HCT116 (cell line): ENCODE measurements around the gene TMEM62.

Experiments used
- ELF1 ChIP-seq: IDR thresholded peaks from 2 replicates; pipeline ENCODE4 v1.6.1; 2012; ENCODE audit warnings: low read depth, borderline replicate concordance
- EZH2 ChIP-seq: fragments of 200-600 bp; sonication (generic); IDR thresholded peaks from 2 replicates; pipeline ENCODE4 v1.6.1; 2017; ENCODE audit warnings: antibody characterized with exemption, mixed run types
- POLR2A ChIP-seq: IDR thresholded peaks from 2 replicates; pipeline ENCODE4 v1.7.0; 2011; ENCODE audit warnings: borderline replicate concordance; ENCODE audit not compliant: insufficient read depth, insufficient read length; ENCODE audit errors: extremely low read depth
- POLR2AphosphoS5 ChIP-seq: IDR thresholded peaks from 2 replicates; pipeline ENCODE4 v1.6.1; 2011; ENCODE audit warnings: mild to moderate bottlenecking, low read depth, low read length, moderate library complexity
- RAD21 ChIP-seq: IDR thresholded peaks from 2 replicates; pipeline ENCODE4 v1.6.1; 2012; ENCODE audit warnings: low read depth, mild to moderate bottlenecking
- ZNF274 ChIP-seq: fragments of 200-500 bp; sonication (Bioruptor generic); IDR thresholded peaks from 2 replicates; pipeline ENCODE4 v1.6.1; 2014; ENCODE audit warnings: mild to moderate bottlenecking, low read depth, low read length, inconsistent platforms
- TF ChIP-seq, protein P1 (sequence below), 3 experiments: fragments of 200-600 bp in 1 of 3; sonication (generic) in 1 of 3; IDR thresholded peaks in 2 of 3; conservative IDR thresholded peaks in 1 of 3; 2 replicates each; pipeline ENCODE4 v1.5.1; 2012 to 2017; ENCODE audit warnings: low read depth in 2 of 3, low read length in 2 of 3, antibody characterized with exemption in 1 of 3, borderline replicate concordance in 1 of 3, control low read depth in 1 of 3, mild to moderate bottlenecking in 1 of 3, mixed read lengths in 1 of 3, mixed run types in 1 of 3, moderate library complexity in 1 of 3; ENCODE audit not compliant: insufficient read depth in 1 of 3
- TF ChIP-seq, protein P2 (sequence below): IDR thresholded peaks from 2 replicates; pipeline ENCODE4 v1.6.1; 2012; ENCODE audit warnings: low read depth
- TF ChIP-seq, protein P3 (sequence below): IDR thresholded peaks from 2 replicates; pipeline ENCODE4 v1.6.1; 2011; ENCODE audit warnings: mild to moderate bottlenecking, low read length, moderate library complexity; ENCODE audit not compliant: insufficient replicate concordance; ENCODE audit errors: extremely low read depth

DNA sequence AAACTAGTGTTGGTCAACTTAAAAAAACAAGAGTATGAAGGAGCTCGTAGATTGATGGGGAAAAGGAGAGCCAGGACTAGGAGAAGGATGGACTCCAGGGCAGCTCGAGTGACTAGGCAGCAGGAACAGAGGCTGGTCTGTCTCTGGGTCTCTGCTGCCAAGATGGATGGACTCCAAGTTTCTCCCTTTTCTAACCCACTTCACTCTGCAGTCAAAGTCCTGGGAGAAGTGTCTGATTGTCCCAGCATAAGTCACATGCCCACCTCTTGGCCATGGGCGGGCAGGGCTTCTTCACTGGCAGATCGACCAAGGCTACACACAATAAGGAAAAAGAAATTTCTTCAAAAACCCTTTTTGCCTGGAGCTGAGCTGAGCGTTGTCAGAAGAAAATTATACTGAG, 96.6 kb downstream of the TMEM62 start:
- TF ChIP-seq, protein P1, sequence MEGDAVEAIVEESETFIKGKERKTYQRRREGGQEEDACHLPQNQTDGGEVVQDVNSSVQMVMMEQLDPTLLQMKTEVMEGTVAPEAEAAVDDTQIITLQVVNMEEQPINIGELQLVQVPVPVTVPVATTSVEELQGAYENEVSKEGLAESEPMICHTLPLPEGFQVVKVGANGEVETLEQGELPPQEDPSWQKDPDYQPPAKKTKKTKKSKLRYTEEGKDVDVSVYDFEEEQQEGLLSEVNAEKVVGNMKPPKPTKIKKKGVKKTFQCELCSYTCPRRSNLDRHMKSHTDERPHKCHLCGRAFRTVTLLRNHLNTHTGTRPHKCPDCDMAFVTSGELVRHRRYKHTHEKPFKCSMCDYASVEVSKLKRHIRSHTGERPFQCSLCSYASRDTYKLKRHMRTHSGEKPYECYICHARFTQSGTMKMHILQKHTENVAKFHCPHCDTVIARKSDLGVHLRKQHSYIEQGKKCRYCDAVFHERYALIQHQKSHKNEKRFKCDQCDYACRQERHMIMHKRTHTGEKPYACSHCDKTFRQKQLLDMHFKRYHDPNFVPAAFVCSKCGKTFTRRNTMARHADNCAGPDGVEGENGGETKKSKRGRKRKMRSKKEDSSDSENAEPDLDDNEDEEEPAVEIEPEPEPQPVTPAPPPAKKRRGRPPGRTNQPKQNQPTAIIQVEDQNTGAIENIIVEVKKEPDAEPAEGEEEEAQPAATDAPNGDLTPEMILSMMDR (IDR thresholded peaks at IDR 0.05 in 2 of 3, conservative IDR thresholded peaks at IDR 0.05 in 1 of 3; ENCODE audit: borderline replicate concordance in 1 of 3, insufficient read depth in 1 of 3, low read depth in 2 of 3, low read length in 2 of 3), result no peak
- TF ChIP-seq POLR2A (no peak), ZNF274 (no peak), POLR2AphosphoS5 (no peak), EZH2 (no peak), RAD21 (no peak), ELF1 (no peak)
- TF ChIP-seq, protein P2, sequence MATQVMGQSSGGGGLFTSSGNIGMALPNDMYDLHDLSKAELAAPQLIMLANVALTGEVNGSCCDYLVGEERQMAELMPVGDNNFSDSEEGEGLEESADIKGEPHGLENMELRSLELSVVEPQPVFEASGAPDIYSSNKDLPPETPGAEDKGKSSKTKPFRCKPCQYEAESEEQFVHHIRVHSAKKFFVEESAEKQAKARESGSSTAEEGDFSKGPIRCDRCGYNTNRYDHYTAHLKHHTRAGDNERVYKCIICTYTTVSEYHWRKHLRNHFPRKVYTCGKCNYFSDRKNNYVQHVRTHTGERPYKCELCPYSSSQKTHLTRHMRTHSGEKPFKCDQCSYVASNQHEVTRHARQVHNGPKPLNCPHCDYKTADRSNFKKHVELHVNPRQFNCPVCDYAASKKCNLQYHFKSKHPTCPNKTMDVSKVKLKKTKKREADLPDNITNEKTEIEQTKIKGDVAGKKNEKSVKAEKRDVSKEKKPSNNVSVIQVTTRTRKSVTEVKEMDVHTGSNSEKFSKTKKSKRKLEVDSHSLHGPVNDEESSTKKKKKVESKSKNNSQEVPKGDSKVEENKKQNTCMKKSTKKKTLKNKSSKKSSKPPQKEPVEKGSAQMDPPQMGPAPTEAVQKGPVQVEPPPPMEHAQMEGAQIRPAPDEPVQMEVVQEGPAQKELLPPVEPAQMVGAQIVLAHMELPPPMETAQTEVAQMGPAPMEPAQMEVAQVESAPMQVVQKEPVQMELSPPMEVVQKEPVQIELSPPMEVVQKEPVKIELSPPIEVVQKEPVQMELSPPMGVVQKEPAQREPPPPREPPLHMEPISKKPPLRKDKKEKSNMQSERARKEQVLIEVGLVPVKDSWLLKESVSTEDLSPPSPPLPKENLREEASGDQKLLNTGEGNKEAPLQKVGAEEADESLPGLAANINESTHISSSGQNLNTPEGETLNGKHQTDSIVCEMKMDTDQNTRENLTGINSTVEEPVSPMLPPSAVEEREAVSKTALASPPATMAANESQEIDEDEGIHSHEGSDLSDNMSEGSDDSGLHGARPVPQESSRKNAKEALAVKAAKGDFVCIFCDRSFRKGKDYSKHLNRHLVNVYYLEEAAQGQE, result no peak
- TF ChIP-seq, protein P3, sequence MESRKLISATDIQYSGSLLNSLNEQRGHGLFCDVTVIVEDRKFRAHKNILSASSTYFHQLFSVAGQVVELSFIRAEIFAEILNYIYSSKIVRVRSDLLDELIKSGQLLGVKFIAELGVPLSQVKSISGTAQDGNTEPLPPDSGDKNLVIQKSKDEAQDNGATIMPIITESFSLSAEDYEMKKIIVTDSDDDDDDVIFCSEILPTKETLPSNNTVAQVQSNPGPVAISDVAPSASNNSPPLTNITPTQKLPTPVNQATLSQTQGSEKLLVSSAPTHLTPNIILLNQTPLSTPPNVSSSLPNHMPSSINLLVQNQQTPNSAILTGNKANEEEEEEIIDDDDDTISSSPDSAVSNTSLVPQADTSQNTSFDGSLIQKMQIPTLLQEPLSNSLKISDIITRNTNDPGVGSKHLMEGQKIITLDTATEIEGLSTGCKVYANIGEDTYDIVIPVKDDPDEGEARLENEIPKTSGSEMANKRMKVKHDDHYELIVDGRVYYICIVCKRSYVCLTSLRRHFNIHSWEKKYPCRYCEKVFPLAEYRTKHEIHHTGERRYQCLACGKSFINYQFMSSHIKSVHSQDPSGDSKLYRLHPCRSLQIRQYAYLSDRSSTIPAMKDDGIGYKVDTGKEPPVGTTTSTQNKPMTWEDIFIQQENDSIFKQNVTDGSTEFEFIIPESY, result no peak
